HG03045 (cell line): Measurements from ENCODE around the gene BCL2.

Experiments used
- ATAC-seq: cut with Tn5 transposase; IDR thresholded peaks from one replicate; pipeline ENCODE4 v1.9.1; 2021; ENCODE audit warnings: mild to moderate bottlenecking, moderate library complexity; ENCODE audit not compliant: unreplicated experiment

The BCL2 gene

GRCh38 chr18:63290166-63290820 lies 29.3 kb downstream of the BCL2 start:
- ATAC-seq: no peak

- no peak for ATAC-seq
These were observed 31.3 kb downstream of the BCL2 start for GRCh38 chr18:63288311-63288710.

GRCh38 chr18:63287691-63288220 lies 31.8 kb downstream of the BCL2 start:
- ATAC-seq: no peak

- no peak for ATAC-seq
These were observed 32.6 kb downstream of the BCL2 start for GRCh38 chr18:63286926-63287325.

- peak; percentile 95 for ATAC-seq
These were observed 34.5 kb downstream of the BCL2 start for GRCh38 chr18:63284827-63285733.

GRCh38 chr18:63284173-63284799 lies 35.3 kb downstream of the BCL2 start:
- ATAC-seq: no peak

- no peak for ATAC-seq
These were observed 36.1 kb downstream of the BCL2 start for GRCh38 chr18:63283305-63284094.

GRCh38 chr18:63282793-63283192 lies 36.8 kb downstream of the BCL2 start:
- ATAC-seq: no peak

- no peak for ATAC-seq
These were observed 46.2 kb downstream of the BCL2 start for GRCh38 chr18:63273222-63273927.

- ATAC-seq: no peak
These were observed 46.9 kb downstream of the BCL2 start for GRCh38 chr18:63272638-63273037.

- ATAC-seq: no peak
These were observed 47.7 kb downstream of the BCL2 start for GRCh38 chr18:63271881-63272299.

GRCh38 chr18:63271148-63271547 lies 48.4 kb downstream of the BCL2 start:
- ATAC-seq: no peak

- ATAC-seq: no peak
These were observed 51.4 kb downstream of the BCL2 start for GRCh38 chr18:63267975-63268721.

GRCh38 chr18:63266888-63267790 lies 52.4 kb downstream of the BCL2 start:
- no peak for ATAC-seq

- ATAC-seq: no peak
These were observed 54.2 kb downstream of the BCL2 start for GRCh38 chr18:63265326-63265725.

GRCh38 chr18:63264871-63265270 lies 54.7 kb downstream of the BCL2 start:
- ATAC-seq: no peak

GRCh38 chr18:63263444-63263843 lies 56.1 kb downstream of the BCL2 start:
- ATAC-seq: no peak
